Left ventricle myocardium inferior (tissue), 1 donor: ENCODE measurements around the gene VAV2. TPM values are rescaled to one million over a fixed set of nuclear protein-coding genes. Genes with fewer than 3 reads are reported as not detected.

Experiments
- DNase-seq: peaks from one replicate; pipeline ENCODE4 v3.0.0-alpha.2; 2020
- H3K27ac ChIP-seq: fragments of 200-600 bp; replicated peaks from 2 replicates; pipeline ENCODE4 v1.8.0; 2021
- H3K27me3 ChIP-seq: fragments of 200-600 bp; 2 replicates; pipeline ENCODE4 v1.8.0; 2021; ENCODE audit warnings: low read depth
- H3K36me3 ChIP-seq: fragments of 200-600 bp; 2 replicates; pipeline ENCODE4 v1.8.0; 2021
- H3K4me1 ChIP-seq: fragments of 200-600 bp; 2 replicates; pipeline ENCODE4 v1.8.0; 2021
- H3K4me3 ChIP-seq: fragments of 200-600 bp; 2 replicates; pipeline ENCODE4 v1.8.0; 2021; ENCODE audit warnings: mild to moderate bottlenecking, moderate library complexity
- H3K9me3 ChIP-seq: fragments of 200-600 bp; replicated peaks from 2 replicates; pipeline ENCODE4 v1.8.0; 2021
- intact Hi-C: fragments of 100-400 bp; cut with micrococcal nuclease; formaldehyde crosslinking; loops from one replicate; pipeline ENCODE4 v1.11.0; 2022
- total RNA-seq: library from RNA; stranded (reverse); fragmentation: NEBNext Ultra II Directional; extraction: Animal tissue kit (Norgen Biotek cat#: 25700); gene quantifications from one replicate; pipeline ENCODE4 v1.2.1, GENCODE V29; 2021
- TF ChIP-seq, protein P1 (sequence below): fragments of 200-600 bp; IDR thresholded peaks from 2 replicates; pipeline ENCODE4 v1.8.0; 2021; ENCODE audit warnings: antibody characterized with exemption, mild to moderate bottlenecking, borderline replicate concordance
- donor health status: DM: no; HTN: yes; CAD: no; lungs with severe emphysema.

The VAV2 gene
- total RNA-seq, 1 donor from 2014 or later, result 4.1 TPM

- no peaks in the 10 kb centered on the region for H3K27me3 ChIP-seq
- TF ChIP-seq, protein P1, sequence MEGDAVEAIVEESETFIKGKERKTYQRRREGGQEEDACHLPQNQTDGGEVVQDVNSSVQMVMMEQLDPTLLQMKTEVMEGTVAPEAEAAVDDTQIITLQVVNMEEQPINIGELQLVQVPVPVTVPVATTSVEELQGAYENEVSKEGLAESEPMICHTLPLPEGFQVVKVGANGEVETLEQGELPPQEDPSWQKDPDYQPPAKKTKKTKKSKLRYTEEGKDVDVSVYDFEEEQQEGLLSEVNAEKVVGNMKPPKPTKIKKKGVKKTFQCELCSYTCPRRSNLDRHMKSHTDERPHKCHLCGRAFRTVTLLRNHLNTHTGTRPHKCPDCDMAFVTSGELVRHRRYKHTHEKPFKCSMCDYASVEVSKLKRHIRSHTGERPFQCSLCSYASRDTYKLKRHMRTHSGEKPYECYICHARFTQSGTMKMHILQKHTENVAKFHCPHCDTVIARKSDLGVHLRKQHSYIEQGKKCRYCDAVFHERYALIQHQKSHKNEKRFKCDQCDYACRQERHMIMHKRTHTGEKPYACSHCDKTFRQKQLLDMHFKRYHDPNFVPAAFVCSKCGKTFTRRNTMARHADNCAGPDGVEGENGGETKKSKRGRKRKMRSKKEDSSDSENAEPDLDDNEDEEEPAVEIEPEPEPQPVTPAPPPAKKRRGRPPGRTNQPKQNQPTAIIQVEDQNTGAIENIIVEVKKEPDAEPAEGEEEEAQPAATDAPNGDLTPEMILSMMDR, result no peak
These were observed 109.0 kb downstream of the VAV2 start for GRCh38 chr9:133882849-133883755.

GRCh38 chr9:133881671-133882381 lies 110.3 kb downstream of the VAV2 start:
- H3K4me1 ChIP-seq, result peaks cover 12% of the 10 kb centered on the region
- DNase-seq, result no peak
- H3K4me3 ChIP-seq, result no peak overlapping the region
- H3K9me3 ChIP-seq, result no peaks in the 10 kb centered on the region
- H3K27ac ChIP-seq, result no peak overlapping the region
- intact Hi-C loops, result no loop called here
- no peaks in the 10 kb centered on the region for H3K27me3 ChIP-seq
- TF ChIP-seq, protein P1, result no peak
- H3K36me3 ChIP-seq, result no peaks in the 10 kb centered on the region

More at GRCh38 chr9:133882849-133883755, 109.0 kb downstream of the VAV2 start:
- no peak for DNase-seq
- Histone ChIP-seq H3K4me3 (no peak overlapping the region), H3K4me1 (peaks cover 16% of the 10 kb centered on the region), H3K27ac (no peak overlapping the region), H3K9me3 (no peaks in the 10 kb centered on the region), H3K36me3 (no peaks in the 10 kb centered on the region)
- intact Hi-C loops, result no loop called here

DNA sequence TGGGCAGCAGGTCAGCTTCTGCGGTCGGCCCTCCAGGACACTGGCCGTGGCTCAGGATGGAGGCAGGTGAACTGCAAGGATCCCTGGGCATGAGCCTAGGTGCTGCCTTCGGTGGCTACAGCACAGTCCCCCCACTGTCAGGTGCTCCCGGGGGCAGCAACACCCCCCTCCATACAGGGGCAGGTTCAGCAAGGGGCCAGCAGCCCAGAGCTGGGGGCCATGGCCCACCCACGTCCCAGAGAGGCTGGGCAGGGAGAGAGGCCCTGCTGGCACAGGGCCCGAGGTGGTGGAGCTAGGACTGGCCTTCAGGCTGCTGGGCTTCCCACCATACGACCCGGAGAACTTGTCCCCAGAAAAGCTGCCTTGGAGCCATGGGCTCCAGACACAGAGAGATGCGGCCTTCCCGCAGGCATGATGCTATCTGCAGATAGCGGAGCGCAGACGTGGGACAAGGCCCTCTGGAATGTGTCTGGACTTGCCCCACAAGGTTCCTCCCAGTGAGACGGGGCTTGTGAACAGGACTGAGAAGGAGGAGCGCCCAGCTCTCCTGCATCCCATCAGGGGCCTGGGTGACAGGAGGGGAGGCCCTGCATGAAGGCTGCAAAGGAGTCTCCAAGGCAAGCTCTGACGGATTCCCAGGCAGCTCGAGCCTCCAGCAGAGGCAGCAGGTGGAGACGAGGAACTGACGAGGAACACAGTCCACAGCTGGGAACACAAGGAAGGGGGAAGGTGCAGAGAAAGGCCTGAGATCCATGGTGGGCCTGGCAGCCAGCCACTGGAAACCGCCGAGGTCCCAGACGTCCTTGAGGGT lies 111.1 kb downstream of the VAV2 start:
- intact Hi-C loops, result no loop called here
- H3K27me3 ChIP-seq, result no peaks in the 10 kb centered on the region
- no peak for DNase-seq

DNA sequence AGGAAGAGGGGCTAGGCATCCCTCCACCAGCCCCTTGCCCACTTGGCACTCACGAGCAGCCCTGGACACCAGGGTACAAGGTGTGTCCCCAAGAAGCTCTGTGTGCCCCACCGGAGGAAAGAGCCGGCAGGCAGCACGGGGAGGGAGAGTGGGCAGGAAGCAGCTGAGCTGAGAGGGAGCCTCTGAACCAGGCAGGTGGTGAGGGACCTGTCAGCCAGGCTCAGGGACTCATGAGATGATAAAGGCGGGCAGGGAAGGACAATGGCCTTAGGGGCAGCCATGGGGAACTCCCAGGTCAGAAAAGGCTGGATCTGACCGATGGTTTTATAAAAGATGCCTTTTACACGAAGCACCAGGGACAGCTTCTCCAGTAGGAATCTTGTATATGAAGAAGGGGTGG lies 112.0 kb downstream of the VAV2 start:
- TF ChIP-seq, protein P1, result no peak
- H3K9me3 ChIP-seq, result no peaks in the 10 kb centered on the region
- H3K27me3 ChIP-seq, result no peaks in the 10 kb centered on the region
- no peaks in the 10 kb centered on the region for H3K36me3 ChIP-seq
- peaks cover 12% of the 10 kb centered on the region for H3K4me1 ChIP-seq
- H3K27ac ChIP-seq, result no peak overlapping the region
- DNase-seq, result no peak
- no peak overlapping the region for H3K4me3 ChIP-seq
- intact Hi-C loops, result no loop called here

More for the DNA sequence above, 111.1 kb downstream of the VAV2 start:
- Histone ChIP-seq H3K27ac (no peak overlapping the region), H3K9me3 (no peaks in the 10 kb centered on the region), H3K4me3 (no peak overlapping the region), H3K4me1 (peaks cover 12% of the 10 kb centered on the region), H3K36me3 (no peaks in the 10 kb centered on the region)
- TF ChIP-seq, protein P1, result no peak

DNA sequence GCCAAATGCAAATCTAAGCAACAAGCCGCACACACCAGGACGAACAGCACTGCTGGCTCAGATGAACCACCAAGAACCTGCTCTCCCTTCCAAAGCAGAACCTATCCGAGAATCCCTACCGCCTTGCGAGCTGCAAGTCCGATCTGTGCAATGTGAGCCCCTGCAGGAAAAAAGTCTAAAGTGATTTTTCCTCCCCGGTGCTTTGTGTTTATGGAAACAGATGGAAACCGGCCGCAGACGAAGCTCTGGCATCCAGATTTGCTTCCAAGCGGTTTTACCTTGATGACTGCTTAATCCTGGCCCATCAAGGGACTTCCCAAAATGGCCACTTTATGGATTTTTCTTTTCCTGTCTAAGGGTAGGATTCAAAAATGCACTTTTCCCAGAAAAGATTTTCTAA lies 112.5 kb downstream of the VAV2 start:
- intact Hi-C loops, result no loop called here
- H3K4me1 ChIP-seq, result peaks cover 12% of the 10 kb centered on the region
- TF ChIP-seq, protein P1, result no peak

More for the DNA sequence above, 112.5 kb downstream of the VAV2 start:
- no peak overlapping the region for H3K27ac ChIP-seq
- H3K36me3 ChIP-seq, result no peaks in the 10 kb centered on the region
- no peak overlapping the region for H3K4me3 ChIP-seq
- DNase-seq, result no peak
- no peaks in the 10 kb centered on the region for H3K27me3 ChIP-seq
- no peaks in the 10 kb centered on the region for H3K9me3 ChIP-seq
